H9 (cell line): ENCODE data around the gene ZC3H15. TPM values are rescaled to one million over a fixed set of nuclear protein-coding genes. Genes with fewer than 3 reads are reported as not detected.

Experiments used
- DNase-seq: peaks from one replicate; pipeline ENCODE4 v3.0.0-alpha.2; 2017
- H2AFZ ChIP-seq: one replicate; pipeline ENCODE4 v1.6.1; 2013; ENCODE audit warnings: mild to moderate bottlenecking, low read length, control low read depth, moderate library complexity
- H2AK5ac ChIP-seq: 2 replicates; pipeline ENCODE4 v1.6.1; 2013; ENCODE audit warnings: low read length, control low read depth, mixed read lengths; ENCODE audit not compliant: insufficient read length
- H2BK120ac ChIP-seq: one replicate; pipeline ENCODE4 v1.6.1; 2013; ENCODE audit warnings: low read depth, mild to moderate bottlenecking, low read length, control low read depth, inconsistent platforms; ENCODE audit not compliant: poor library complexity, severe bottlenecking
- H2BK12ac ChIP-seq: 2 replicates; pipeline ENCODE4 v1.6.1; 2013; ENCODE audit warnings: low read length, control low read depth, mixed read lengths, low read depth; ENCODE audit not compliant: insufficient read length
- H2BK15ac ChIP-seq: 2 replicates; pipeline ENCODE4 v1.6.1; 2013; ENCODE audit warnings: low read depth, low read length, control low read depth
- H2BK20ac ChIP-seq: one replicate; pipeline ENCODE4 v1.6.1; 2013; ENCODE audit warnings: low read depth, mild to moderate bottlenecking, low read length, control low read depth, inconsistent platforms; ENCODE audit not compliant: poor library complexity, severe bottlenecking
- H2BK5ac ChIP-seq: 2 replicates; pipeline ENCODE4 v1.6.1; 2013; ENCODE audit warnings: low read length, control low read depth, mixed read lengths; ENCODE audit not compliant: insufficient read length
- H3K14ac ChIP-seq: 2 replicates; pipeline ENCODE4 v1.6.1; 2013; ENCODE audit warnings: low read length, control low read depth; ENCODE audit not compliant: insufficient read depth
- H3K18ac ChIP-seq: 2 replicates; pipeline ENCODE4 v1.6.1; 2013; ENCODE audit warnings: low read depth, mild to moderate bottlenecking, mixed read lengths, low read length, control low read depth; ENCODE audit not compliant: insufficient read length
- H3K23ac ChIP-seq: 2 replicates; pipeline ENCODE4 v1.6.1; 2013; ENCODE audit warnings: low read length, control low read depth, mixed read lengths, low read depth; ENCODE audit not compliant: insufficient read length
- H3K23me2 ChIP-seq: 2 replicates; pipeline ENCODE4 v1.6.1; 2013; ENCODE audit warnings: low read depth, mild to moderate bottlenecking, mixed read lengths, low read length, control low read depth; ENCODE audit not compliant: insufficient read length, poor library complexity, severe bottlenecking
- H3K27ac ChIP-seq: 2 replicates; pipeline ENCODE4 v1.5.1; 2013; ENCODE audit warnings: low read length, control low read depth, mixed read lengths, low read depth; ENCODE audit not compliant: insufficient read length
- H3K27me3 ChIP-seq: 2 replicates; pipeline ENCODE4 v1.6.1; 2013; ENCODE audit warnings: low read length, control low read depth, inconsistent platforms; ENCODE audit not compliant: insufficient read depth
- H3K4ac ChIP-seq: 2 replicates; pipeline ENCODE4 v1.6.1; 2013; ENCODE audit warnings: low read depth, mild to moderate bottlenecking, control low read depth, inconsistent platforms, low read length, moderate library complexity
- H3K4me1 ChIP-seq: 2 replicates; pipeline ENCODE4 v1.6.1; 2013; ENCODE audit warnings: low read length, control low read depth, inconsistent platforms; ENCODE audit not compliant: insufficient read depth
- H3K4me2 ChIP-seq: 2 replicates; pipeline ENCODE4 v1.6.1; 2013; ENCODE audit warnings: low read length, control low read depth, mixed read lengths; ENCODE audit not compliant: insufficient read length, insufficient read depth
- H3K56ac ChIP-seq: 2 replicates; pipeline ENCODE4 v1.6.1; 2013; ENCODE audit warnings: low read depth, mild to moderate bottlenecking, mixed read lengths, low read length, control low read depth; ENCODE audit not compliant: insufficient read length
- H3K79me1 ChIP-seq: 2 replicates; pipeline ENCODE4 v1.6.1; 2013; ENCODE audit warnings: low read depth, mild to moderate bottlenecking, moderate library complexity, low read length, control low read depth, inconsistent platforms; ENCODE audit not compliant: insufficient read depth, poor library complexity, severe bottlenecking
- H3K79me2 ChIP-seq: 2 replicates; pipeline ENCODE4 v1.6.1; 2013; ENCODE audit warnings: low read length, control low read depth, inconsistent platforms; ENCODE audit not compliant: insufficient read depth
- H3K9ac ChIP-seq: 2 replicates; pipeline ENCODE4 v1.6.1; 2013; ENCODE audit warnings: low read length, control low read depth, mixed read lengths; ENCODE audit not compliant: insufficient read length; ENCODE audit errors: extremely low read depth
- H3K9me3 ChIP-seq: one replicate; pipeline ENCODE4 v1.6.1; 2013; ENCODE audit warnings: low read depth, low read length, inconsistent platforms; ENCODE audit not compliant: control insufficient read depth
- H3T11ph ChIP-seq: one replicate; pipeline ENCODE4 v1.6.1; 2013; ENCODE audit warnings: mild to moderate bottlenecking, low read length, control low read depth, inconsistent platforms
- H4K20me1 ChIP-seq: one replicate; pipeline ENCODE4 v1.6.1; 2013; ENCODE audit not compliant: control insufficient read depth, insufficient read length, insufficient read depth
- H4K5ac ChIP-seq: 2 replicates; pipeline ENCODE4 v1.6.1; 2013; ENCODE audit warnings: low read depth, mild to moderate bottlenecking, mixed read lengths, low read length, control low read depth; ENCODE audit not compliant: insufficient read length
- H4K8ac ChIP-seq: replicated peaks from 2 replicates; pipeline ENCODE4 v1.6.1; 2013; ENCODE audit warnings: low read length, control low read depth, mixed read lengths, low read depth; ENCODE audit not compliant: insufficient read length
- H4K91ac ChIP-seq: 2 replicates; pipeline ENCODE4 v1.6.1; 2013; ENCODE audit warnings: low read depth, mild to moderate bottlenecking, moderate library complexity, mixed read lengths, low read length, control low read depth; ENCODE audit not compliant: insufficient read length
- H3K27ac Mint-ChIP-seq, 3 experiments: 2 replicates in 2 of 3; 3 replicates in 1 of 3; pipeline ENCODE4 v1.8.0; 2020 to 2021; ENCODE audit warnings: mixed read lengths in 3 of 3, mild to moderate bottlenecking in 1 of 3, moderate library complexity in 1 of 3
- H3K27me3 Mint-ChIP-seq: 2 replicates; pipeline ENCODE4 v1.8.0; 2021; ENCODE audit warnings: low read depth, mild to moderate bottlenecking, moderate library complexity, mixed read lengths
- H3K36me3 Mint-ChIP-seq, 3 experiments: 2 replicates in 2 of 3; 3 replicates in 1 of 3; pipeline ENCODE4 v1.8.0; 2020 to 2021; ENCODE audit warnings: low read depth in 3 of 3, mixed read lengths in 3 of 3; ENCODE audit not compliant: insufficient read depth in 1 of 3
- H3K4me1 Mint-ChIP-seq, 2 experiments: 2 replicates each; pipeline ENCODE4 v1.8.0; 2020; ENCODE audit warnings: mixed read lengths in 2 of 2
- H3K4me3 Mint-ChIP-seq, 2 experiments: 2 replicates in 1 of 2; 3 replicates in 1 of 2; pipeline ENCODE4 v1.8.0; 2020 to 2021; ENCODE audit warnings: mild to moderate bottlenecking in 2 of 2, mixed read lengths in 2 of 2, moderate library complexity in 1 of 2
- H3K9me3 Mint-ChIP-seq, 2 experiments: 2 replicates in 1 of 2; 3 replicates in 1 of 2; pipeline ENCODE4 v1.8.0; 2020; ENCODE audit warnings: mild to moderate bottlenecking in 2 of 2, mixed read lengths in 2 of 2, moderate library complexity in 1 of 2
- WGBS: extraction: QIAGEN DNeasy Blood & Tissue Kit; methylation state at CpG from one replicate; pipeline ENCODE4 v1.1.7; 2013; ENCODE audit warnings: missing lambda C conversion rate, low lambda C conversion rate, mixed read lengths; ENCODE audit not compliant: insufficient read length; ENCODE audit errors: extremely low coverage; 5-methylcytosine and 5-hydroxymethylcytosine counted together
- total RNA-seq: library from RNA; stranded (reverse); gene quantifications from 2 replicates; pipeline ENCODE4 v1.2.1, GENCODE V29; 2021
- TF ChIP-seq, protein P1 (sequence below): fragments of 200-600 bp; sonication (generic); conservative IDR thresholded peaks from 3 replicates; pipeline ENCODE4 v1.8.0; 2021; ENCODE audit warnings: antibody characterized with exemption, mild to moderate bottlenecking

The ZC3H15 gene
- total RNA-seq, 1 experiment from 2014 or later, result 71.3 TPM

DNA sequence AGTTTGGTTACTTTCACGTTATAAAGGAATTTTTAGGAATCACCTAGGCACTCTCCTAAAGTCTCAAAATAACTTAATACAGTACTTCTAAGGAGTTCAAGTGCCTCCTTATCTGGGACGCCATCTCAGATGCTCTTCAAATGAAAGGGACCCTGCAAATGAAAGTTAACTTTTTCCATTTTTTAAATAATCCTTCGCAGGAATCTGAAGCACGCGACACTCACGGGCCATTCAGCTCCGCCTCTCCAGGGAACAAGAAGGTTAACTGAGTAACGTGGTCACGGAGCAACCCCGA lies 537 bp upstream of the ZC3H15 start:
- H3K23ac ChIP-seq, result no peak overlapping the region
- no peak overlapping the region for H2BK20ac ChIP-seq
- peaks cover 32% of the 10 kb centered on the region for H3K79me2 ChIP-seq
- H3K27ac ChIP-seq, result peak overlapping the region; percentile 12
- peak overlapping the region; percentile 59; the same call in 1 of the 2 replicates for H3K14ac ChIP-seq
- H3K27me3 ChIP-seq, result no peaks in the 10 kb centered on the region
- H3K4ac ChIP-seq, result no peak overlapping the region
- no peak overlapping the region for H2BK120ac ChIP-seq
- peak overlapping the region; percentile 12 for H2AFZ ChIP-seq
- peak overlapping the region; percentile 65 for H3K9ac ChIP-seq
- H4K5ac ChIP-seq, result no peak overlapping the region
- H3K23me2 ChIP-seq, result no peaks in the 10 kb centered on the region
- H3K4me2 ChIP-seq, result peak overlapping the region; percentile 65
- H2BK15ac ChIP-seq, result no peak overlapping the region
- H2AK5ac ChIP-seq, result no peak overlapping the region
- no peak overlapping the region for H3T11ph ChIP-seq
- TF ChIP-seq, protein P1, sequence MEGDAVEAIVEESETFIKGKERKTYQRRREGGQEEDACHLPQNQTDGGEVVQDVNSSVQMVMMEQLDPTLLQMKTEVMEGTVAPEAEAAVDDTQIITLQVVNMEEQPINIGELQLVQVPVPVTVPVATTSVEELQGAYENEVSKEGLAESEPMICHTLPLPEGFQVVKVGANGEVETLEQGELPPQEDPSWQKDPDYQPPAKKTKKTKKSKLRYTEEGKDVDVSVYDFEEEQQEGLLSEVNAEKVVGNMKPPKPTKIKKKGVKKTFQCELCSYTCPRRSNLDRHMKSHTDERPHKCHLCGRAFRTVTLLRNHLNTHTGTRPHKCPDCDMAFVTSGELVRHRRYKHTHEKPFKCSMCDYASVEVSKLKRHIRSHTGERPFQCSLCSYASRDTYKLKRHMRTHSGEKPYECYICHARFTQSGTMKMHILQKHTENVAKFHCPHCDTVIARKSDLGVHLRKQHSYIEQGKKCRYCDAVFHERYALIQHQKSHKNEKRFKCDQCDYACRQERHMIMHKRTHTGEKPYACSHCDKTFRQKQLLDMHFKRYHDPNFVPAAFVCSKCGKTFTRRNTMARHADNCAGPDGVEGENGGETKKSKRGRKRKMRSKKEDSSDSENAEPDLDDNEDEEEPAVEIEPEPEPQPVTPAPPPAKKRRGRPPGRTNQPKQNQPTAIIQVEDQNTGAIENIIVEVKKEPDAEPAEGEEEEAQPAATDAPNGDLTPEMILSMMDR, result no peak
- Mint-ChIP-seq H3K36me3 (no peaks in the 10 kb centered on the region), H3K4me1 (peaks cover 26 to 35% of the 10 kb centered on the region in 2 experiments), H3K27ac (peak overlapping the region; percentile 99 to 100 (median 99)), H3K27me3 (no peaks in the 10 kb centered on the region), H3K9me3 (no peaks in the 10 kb centered on the region; a peak in 1 of 5 replicates), H3K4me3 (peak overlapping the region; percentile 99)
- peak overlapping the region; percentile 44 for H3K18ac ChIP-seq
- H4K20me1 ChIP-seq, result no peaks in the 10 kb centered on the region
- no peak overlapping the region for H2BK5ac ChIP-seq
- H4K8ac ChIP-seq, result no peak overlapping the region
- H3K9me3 ChIP-seq, result no peaks in the 10 kb centered on the region
- no peak for DNase-seq
- H3K56ac ChIP-seq, result no peak overlapping the region
- no peak overlapping the region for H4K91ac ChIP-seq
- no CpG with 5 or more reads among the region's 10 CpGs for WGBS
- no peaks in the 10 kb centered on the region for H3K79me1 ChIP-seq
- no peak overlapping the region for H2BK12ac ChIP-seq
- H3K4me1 ChIP-seq, result peaks cover 8% of the 10 kb centered on the region; the same call in 1 of the 2 replicates
